Liver (tissue), 3 donors: ENCODE data around the gene HSF4.

ENCODE experiments used
- EGR1 ChIP-seq, 2 donors: IDR thresholded peaks; 2 replicates each; pipeline ENCODE4 v1.6.1; 2016 to 2018; ENCODE audit warnings: antibody characterized with exemption in 2 of 2, low read depth in 2 of 2
- NR2F2 ChIP-seq: IDR thresholded peaks from 2 replicates; pipeline ENCODE4 v1.6.1; 2016; ENCODE audit warnings: antibody characterized with exemption
- YY1 ChIP-seq: IDR thresholded peaks from 2 replicates; pipeline ENCODE4 v1.6.1; 2016; ENCODE audit warnings: antibody characterized with exemption, mild to moderate bottlenecking
- TF ChIP-seq, protein P1 (sequence below): fragments of 150-350 bp; IDR thresholded peaks from 2 replicates; pipeline ENCODE4 v1.5.1; 2017; ENCODE audit warnings: improper control_type of control experiment, low read depth, low read length; ENCODE audit not compliant: missing input control
- TF ChIP-seq, protein P2 (sequence below): IDR thresholded peaks from 2 replicates; pipeline ENCODE4 v1.6.1; 2016; ENCODE audit warnings: antibody characterized with exemption, mild to moderate bottlenecking
- TF ChIP-seq, protein P3 (sequence below): IDR thresholded peaks from 2 replicates; pipeline ENCODE4 v1.6.1; 2016; ENCODE audit warnings: antibody characterized with exemption
- donor health status: healthy.
- donor health status: healthy.

DNA sequence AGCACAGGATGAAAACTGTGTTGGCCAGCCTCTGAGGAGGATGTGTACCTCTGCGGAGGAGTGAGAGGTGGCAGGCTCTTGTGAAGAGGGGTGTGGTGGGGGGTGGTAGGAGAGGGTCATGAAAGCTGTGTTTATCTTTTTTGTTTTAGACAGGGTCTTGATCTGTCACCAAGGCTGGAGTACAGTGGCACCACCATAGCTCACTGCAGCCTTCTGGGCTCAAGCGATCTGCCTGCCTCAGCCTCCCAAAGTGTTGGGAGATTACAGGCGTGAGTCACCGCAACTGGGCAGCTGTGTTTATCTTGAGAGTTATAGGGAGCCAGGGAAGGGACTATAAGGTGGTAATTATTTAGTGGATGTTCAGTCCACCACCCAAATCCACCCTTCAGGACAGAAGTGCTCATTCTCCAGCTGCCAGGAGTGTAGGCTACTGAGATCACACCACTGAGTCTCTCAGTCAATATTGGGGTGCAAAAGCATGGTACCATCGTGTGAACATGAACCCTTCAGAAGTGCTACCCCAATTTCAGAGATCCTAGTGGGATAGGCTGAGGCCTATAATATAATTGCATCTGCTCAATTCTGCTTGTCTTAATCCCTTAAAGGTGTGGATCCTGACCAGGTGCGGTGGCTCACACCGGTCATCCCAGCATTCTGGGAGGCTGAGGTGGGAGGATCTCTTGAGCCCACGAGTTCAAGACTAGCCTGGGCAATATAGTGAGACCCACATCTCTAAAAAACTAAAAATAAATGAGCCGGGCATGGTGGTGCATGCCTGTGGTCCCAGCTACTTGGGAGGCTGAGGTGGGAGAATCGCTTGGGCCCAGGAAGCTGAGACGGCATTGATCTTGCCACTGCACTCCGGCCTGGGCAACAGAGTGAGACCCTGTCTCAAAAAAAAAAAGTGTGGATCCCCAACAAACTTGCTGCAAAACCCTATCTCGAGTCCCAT is 26.2 kb downstream of the HSF4 start:
- TF ChIP-seq EGR1 (IDR thresholded peaks at IDR 0.05; ENCODE audit: low read depth in 2 of 2) (no peak), NR2F2 (no peak), YY1 (no peak)
- TF ChIP-seq, protein P1, sequence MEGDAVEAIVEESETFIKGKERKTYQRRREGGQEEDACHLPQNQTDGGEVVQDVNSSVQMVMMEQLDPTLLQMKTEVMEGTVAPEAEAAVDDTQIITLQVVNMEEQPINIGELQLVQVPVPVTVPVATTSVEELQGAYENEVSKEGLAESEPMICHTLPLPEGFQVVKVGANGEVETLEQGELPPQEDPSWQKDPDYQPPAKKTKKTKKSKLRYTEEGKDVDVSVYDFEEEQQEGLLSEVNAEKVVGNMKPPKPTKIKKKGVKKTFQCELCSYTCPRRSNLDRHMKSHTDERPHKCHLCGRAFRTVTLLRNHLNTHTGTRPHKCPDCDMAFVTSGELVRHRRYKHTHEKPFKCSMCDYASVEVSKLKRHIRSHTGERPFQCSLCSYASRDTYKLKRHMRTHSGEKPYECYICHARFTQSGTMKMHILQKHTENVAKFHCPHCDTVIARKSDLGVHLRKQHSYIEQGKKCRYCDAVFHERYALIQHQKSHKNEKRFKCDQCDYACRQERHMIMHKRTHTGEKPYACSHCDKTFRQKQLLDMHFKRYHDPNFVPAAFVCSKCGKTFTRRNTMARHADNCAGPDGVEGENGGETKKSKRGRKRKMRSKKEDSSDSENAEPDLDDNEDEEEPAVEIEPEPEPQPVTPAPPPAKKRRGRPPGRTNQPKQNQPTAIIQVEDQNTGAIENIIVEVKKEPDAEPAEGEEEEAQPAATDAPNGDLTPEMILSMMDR: no peak
- TF ChIP-seq, protein P2, sequence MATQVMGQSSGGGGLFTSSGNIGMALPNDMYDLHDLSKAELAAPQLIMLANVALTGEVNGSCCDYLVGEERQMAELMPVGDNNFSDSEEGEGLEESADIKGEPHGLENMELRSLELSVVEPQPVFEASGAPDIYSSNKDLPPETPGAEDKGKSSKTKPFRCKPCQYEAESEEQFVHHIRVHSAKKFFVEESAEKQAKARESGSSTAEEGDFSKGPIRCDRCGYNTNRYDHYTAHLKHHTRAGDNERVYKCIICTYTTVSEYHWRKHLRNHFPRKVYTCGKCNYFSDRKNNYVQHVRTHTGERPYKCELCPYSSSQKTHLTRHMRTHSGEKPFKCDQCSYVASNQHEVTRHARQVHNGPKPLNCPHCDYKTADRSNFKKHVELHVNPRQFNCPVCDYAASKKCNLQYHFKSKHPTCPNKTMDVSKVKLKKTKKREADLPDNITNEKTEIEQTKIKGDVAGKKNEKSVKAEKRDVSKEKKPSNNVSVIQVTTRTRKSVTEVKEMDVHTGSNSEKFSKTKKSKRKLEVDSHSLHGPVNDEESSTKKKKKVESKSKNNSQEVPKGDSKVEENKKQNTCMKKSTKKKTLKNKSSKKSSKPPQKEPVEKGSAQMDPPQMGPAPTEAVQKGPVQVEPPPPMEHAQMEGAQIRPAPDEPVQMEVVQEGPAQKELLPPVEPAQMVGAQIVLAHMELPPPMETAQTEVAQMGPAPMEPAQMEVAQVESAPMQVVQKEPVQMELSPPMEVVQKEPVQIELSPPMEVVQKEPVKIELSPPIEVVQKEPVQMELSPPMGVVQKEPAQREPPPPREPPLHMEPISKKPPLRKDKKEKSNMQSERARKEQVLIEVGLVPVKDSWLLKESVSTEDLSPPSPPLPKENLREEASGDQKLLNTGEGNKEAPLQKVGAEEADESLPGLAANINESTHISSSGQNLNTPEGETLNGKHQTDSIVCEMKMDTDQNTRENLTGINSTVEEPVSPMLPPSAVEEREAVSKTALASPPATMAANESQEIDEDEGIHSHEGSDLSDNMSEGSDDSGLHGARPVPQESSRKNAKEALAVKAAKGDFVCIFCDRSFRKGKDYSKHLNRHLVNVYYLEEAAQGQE: no peak
- TF ChIP-seq, protein P3, sequence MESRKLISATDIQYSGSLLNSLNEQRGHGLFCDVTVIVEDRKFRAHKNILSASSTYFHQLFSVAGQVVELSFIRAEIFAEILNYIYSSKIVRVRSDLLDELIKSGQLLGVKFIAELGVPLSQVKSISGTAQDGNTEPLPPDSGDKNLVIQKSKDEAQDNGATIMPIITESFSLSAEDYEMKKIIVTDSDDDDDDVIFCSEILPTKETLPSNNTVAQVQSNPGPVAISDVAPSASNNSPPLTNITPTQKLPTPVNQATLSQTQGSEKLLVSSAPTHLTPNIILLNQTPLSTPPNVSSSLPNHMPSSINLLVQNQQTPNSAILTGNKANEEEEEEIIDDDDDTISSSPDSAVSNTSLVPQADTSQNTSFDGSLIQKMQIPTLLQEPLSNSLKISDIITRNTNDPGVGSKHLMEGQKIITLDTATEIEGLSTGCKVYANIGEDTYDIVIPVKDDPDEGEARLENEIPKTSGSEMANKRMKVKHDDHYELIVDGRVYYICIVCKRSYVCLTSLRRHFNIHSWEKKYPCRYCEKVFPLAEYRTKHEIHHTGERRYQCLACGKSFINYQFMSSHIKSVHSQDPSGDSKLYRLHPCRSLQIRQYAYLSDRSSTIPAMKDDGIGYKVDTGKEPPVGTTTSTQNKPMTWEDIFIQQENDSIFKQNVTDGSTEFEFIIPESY: no peak
